Activated T-cell treated with anti-CD3 and anti-CD28 coated beads for 1 hour (primary cell): ENCODE results near the gene SIGLEC14.
"Not testable (repeated sequence)": the region's sequence is repeated elsewhere in the genome, so short reads cannot be mapped to it uniquely, and the experiment has no call there.

Source experiments
- DNase-seq: peaks from one replicate; pipeline ENCODE4 v3.0.0-alpha.2; 2020; ENCODE audit warnings: low read depth

Gene SIGLEC14

GRCh38 chr19:51668216-51668615 lies 21.6 kb upstream of the SIGLEC14 start:
- DNase-seq: no peak

GRCh38 chr19:51664997-51665396 lies 18.4 kb upstream of the SIGLEC14 start:
- DNase-seq: no peak

GRCh38 chr19:51664131-51664530 lies 17.5 kb upstream of the SIGLEC14 start:
- no peak for DNase-seq

- DNase-seq: no peak
Observed at GRCh38 chr19:51663650-51664049, 17.0 kb upstream of the SIGLEC14 start.

GRCh38 chr19:51660975-51661600 lies 14.5 kb upstream of the SIGLEC14 start:
- peak; percentile 19 for DNase-seq

- no peak for DNase-seq
Observed at GRCh38 chr19:51654783-51655182, 8.2 kb upstream of the SIGLEC14 start.

- DNase-seq: no peak
Observed at GRCh38 chr19:51653162-51653561, 6.5 kb upstream of the SIGLEC14 start.

GRCh38 chr19:51652266-51652665 lies 5.6 kb upstream of the SIGLEC14 start:
- DNase-seq: no peak

- no peak for DNase-seq
Observed at GRCh38 chr19:51651216-51651846, 4.7 kb upstream of the SIGLEC14 start.

GRCh38 chr19:51647318-51647717 lies 693 bp upstream of the SIGLEC14 start:
- no peak for DNase-seq

- no peak for DNase-seq
Observed at GRCh38 chr19:51644636-51645271, 1.9 kb downstream of the SIGLEC14 start.

GRCh38 chr19:51641648-51642047 lies 5.0 kb downstream of the SIGLEC14 start:
- no peak for DNase-seq

- DNase-seq: no peak
Observed at GRCh38 chr19:51640386-51640785, 6.2 kb downstream of the SIGLEC14 start.

GRCh38 chr19:51639916-51640315 lies 6.7 kb downstream of the SIGLEC14 start:
- DNase-seq: no peak

GRCh38 chr19:51637362-51637978 lies 9.2 kb downstream of the SIGLEC14 start:
- DNase-seq: no peak

GRCh38 chr19:51632126-51632525 lies 14.5 kb downstream of the SIGLEC14 start:
- DNase-seq: no peak

- DNase-seq: not testable (repeated sequence)
Observed at GRCh38 chr19:51630315-51630714, 16.3 kb downstream of the SIGLEC14 start, which contains the start of gene SIGLEC5. Gene SIGLEC5, minus strand, starts transcription at chr19:51630401. Its CDS starts 66 bp downstream, at chr19:51630335.

GRCh38 chr19:51628153-51628939 lies 18.3 kb downstream of the SIGLEC14 start:
- no peak for DNase-seq

- DNase-seq: no peak
Observed at GRCh38 chr19:51627491-51628138, 19.0 kb downstream of the SIGLEC14 start.

GRCh38 chr19:51626675-51627074 lies 19.9 kb downstream of the SIGLEC14 start:
- no peak for DNase-seq

GRCh38 chr19:51621178-51621577 lies 25.4 kb downstream of the SIGLEC14 start:
- no peak for DNase-seq

GRCh38 chr19:51615991-51616390 lies 30.6 kb downstream of the SIGLEC14 start:
- no peak for DNase-seq
